CD4-positive, alpha-beta T cell treated with Interleukin-15 for 4 hours (primary cell): Measurements from ENCODE around the gene UNC45A.
"Not testable (repeated sequence)": the region's sequence is repeated elsewhere in the genome, so short reads cannot be mapped to it uniquely, and the experiment has no call there.

Source experiments
- DNase-seq: peaks from one replicate; pipeline ENCODE4 v3.0.0-alpha.2; 2020; ENCODE audit warnings: low spot score

Gene UNC45A

GRCh38 chr15:90934949-90935751 is at the start of gene UNC45A:
TSS of gene UNC45A (plus strand) at chr15:90935285. CDS start at chr15:90935325, 40 bp downstream.
- peak; percentile 95 for DNase-seq

DNA sequence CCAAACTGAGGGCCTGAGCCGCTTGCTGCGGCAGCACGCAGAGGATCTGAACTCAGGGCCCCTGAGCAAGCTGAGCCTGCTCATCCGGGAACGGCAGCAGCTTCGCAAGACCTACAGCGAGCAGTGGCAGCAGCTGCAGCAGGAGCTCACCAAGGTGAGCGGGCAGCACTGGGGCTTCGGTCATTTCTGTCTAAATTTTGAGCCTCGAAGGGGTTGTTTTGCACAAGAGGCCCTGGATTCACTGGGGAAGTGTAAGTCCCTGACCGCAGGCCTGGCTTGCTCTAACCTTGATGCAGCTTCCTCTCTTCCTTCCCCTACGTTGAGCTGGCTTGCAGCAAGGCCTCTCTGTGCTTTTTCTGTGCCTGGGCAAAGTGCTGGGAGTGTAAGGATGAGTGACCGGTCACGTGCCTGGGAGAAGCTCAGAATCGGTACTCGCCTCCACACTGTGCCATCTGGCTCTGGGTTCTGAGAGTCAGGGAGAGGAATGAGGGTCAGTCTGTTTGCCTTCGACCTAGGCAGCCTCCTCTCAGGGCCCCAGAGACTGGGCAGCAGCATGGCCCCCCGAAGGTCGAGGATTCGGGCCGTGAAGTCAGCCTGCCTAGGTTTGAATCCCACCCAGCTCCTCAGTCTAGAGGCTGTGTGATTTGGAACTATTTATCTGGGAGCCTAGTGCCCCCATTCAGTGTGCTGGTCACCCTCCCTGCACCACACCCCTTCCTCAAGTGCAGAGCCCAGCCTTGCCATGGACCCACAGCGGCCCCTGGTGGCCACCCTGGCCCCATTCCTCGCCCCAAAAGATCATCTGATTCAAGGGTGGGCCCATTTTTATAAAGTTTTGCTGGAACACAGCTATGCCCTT is 49.4 kb upstream of the UNC45A start:
- peak; percentile 76 for DNase-seq

DNA sequence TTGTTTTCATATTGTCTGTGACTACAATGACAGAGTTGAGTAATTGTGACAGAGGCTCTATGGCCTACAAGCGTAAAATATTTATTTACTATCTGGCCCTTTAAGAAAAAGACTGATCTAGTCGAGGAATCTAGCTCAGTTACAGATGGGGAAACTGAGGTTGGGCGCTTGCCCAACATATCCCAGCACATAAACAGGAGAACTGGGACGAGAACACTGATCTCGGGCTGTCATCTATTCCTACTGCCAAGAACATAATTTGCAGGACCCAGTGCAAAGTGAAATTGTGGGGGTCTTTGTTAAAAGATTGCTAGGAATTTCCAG is 48.8 kb upstream of the UNC45A start:
- no peak for DNase-seq

DNA sequence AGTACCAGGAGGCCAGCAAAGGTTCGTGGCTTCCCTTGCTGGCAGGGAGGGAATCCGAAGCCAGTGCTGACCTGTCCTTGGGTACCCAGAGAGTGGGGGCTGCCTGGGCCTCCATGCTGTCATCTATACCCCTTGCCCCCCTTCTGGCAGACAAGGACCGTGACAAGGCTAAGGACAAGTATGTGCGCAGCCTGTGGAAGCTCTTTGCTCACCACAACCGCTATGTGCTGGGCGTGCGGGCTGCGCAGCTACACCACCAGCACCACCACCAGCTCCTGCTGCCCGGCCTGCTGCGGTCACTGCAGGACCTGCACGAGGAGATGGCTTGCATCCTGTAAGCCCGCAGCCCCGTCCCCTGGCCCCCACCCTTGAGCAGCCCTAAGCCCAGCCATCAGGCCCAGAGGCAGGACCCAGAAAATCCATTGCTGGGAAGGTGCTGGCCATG is 48.0 kb upstream of the UNC45A start:
- DNase-seq = no peak

DNA sequence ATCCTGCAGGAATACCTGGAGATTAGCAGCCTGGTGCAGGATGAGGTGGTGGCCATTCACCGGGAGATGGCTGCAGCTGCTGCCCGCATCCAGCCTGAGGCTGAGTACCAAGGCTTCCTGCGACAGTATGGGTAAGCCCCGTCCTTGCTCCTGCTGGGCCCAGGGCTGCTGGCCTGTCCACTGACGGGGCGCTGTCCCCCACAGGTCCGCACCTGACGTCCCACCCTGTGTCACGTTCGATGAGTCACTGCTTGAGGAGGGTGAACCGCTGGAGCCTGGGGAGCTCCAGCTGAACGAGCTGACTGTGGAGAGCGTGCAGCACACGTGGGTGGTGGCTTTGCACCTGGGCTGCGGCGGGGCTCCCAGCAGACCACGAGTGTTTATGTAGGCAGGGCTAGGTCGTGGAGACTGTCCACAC is 45.8 kb upstream of the UNC45A start:
- no peak for DNase-seq

DNA sequence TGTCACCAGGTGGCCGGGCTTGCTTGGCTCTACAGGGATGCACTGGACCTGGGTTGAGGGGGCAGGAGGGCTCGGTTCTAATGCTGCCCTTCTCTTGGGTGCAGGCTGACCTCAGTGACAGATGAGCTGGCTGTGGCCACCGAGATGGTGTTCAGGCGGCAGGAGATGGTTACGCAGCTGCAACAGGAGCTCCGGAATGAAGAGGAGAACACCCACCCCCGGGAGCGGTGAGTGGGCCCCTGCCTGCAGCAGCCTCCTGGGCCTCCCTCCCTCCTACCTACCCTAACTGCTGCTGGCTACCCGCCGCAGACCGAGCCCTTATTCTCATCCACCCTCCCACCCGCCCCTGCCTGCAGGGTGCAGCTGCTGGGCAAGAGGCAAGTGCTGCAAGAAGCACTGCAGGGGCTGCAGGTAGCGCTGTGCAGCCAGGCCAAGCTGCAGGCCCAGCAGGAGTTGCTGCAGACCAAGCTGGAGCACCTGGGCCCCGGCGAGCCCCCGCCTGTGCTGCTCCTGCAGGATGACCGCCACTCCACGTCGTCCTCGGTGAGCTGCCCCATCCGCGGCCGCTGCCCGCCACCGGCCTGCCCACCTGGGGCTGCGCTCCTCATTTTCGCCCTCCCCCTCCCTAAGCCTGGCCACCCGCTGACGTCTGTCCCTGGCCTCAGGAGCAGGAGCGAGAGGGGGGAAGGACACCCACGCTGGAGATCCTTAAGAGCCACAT is 45.2 kb upstream of the UNC45A start:
- DNase-seq = no peak

GRCh38 chr15:90890839-90891238 is 44.2 kb upstream of the UNC45A start:
- no peak for DNase-seq

GRCh38 chr15:90891346-90891949 is 43.6 kb upstream of the UNC45A start:
- DNase-seq = no peak

DNA sequence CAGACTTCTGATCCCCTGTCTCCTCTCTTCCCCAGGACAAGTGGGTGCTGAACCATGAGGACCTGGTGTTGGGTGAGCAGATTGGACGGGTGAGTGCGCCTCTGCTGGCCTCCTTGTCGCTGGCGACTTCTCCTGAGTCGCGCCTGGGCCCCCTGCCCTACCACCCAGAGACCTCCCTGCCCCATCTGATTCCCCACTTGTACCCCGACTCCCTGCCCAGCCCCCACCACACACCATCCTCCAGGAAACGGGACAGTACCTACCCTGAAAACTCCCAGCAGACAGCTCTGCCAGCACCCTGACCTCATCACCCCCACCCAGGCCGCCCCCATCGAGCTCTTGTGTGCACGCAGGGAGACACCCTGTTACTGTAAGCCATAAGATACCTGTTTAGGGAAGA is 43.1 kb upstream of the UNC45A start:
- no peak for DNase-seq

DNA sequence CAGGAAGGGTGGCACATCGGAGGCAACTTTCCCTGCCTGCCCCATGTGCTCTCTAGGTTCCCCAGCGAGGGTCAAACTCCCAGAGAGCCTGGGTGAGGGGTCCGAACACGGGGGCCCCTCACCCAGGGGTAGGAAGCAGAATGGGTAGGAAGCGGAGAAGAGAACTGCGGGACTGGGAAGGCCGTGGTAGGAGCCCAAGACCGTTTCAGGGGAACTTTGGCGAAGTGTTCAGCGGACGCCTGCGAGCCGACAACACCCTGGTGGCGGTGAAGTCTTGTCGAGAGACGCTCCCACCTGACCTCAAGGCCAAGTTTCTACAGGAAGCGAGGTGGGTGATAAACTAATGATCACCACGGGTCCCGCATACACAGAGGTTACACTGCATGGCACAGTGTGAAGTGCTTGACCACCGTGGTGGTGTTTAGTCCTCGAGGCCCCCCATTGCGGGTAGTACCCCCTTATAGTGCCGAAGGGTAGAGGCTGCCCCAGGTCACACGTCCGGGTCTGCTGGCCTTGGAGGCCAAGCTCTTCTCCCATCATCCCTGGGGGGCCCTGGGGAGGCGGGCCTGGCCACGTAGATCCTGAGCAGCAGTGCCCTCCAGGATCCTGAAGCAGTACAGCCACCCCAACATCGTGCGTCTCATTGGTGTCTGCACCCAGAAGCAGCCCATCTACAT is 42.4 kb upstream of the UNC45A start:
- no peak for DNase-seq

DNA sequence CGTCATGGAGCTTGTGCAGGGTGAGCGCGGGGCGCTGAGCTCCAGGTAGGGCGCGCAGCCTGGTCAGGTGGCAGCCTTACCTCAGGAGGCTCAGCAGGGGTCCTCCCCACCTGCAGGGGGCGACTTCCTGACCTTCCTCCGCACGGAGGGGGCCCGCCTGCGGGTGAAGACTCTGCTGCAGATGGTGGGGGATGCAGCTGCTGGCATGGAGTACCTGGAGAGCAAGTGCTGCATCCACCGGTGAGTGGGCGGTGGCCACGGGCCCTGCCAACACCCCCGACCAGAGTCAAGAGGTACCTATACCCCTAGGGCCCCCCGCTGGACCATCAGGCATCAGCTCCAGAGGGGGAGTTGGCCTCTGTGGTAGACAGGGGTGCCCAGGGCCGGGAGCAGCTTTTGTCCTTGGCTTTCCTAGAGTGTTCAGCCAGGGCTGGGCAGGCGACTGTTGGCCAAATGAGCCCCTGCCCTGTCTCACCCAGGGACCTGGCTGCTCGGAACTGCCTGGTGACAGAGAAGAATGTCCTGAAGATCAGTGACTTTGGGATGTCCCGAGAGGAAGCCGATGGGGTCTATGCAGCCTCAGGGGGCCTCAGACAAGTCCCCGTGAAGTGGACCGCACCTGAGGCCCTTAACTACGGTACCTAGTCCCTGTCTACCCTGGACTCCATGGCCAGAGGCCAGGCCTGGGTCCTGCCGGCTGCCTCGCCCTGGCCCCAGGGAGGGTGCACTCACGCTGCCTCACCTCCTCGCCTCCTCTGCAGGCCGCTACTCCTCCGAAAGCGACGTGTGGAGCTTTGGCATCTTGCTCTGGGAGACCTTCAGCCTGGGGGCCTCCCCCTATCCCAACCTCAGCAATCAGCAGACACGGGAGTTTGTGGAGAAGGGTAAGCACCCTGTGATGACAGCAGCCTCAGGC is 41.7 kb upstream of the UNC45A start:
- DNase-seq = no peak

DNA sequence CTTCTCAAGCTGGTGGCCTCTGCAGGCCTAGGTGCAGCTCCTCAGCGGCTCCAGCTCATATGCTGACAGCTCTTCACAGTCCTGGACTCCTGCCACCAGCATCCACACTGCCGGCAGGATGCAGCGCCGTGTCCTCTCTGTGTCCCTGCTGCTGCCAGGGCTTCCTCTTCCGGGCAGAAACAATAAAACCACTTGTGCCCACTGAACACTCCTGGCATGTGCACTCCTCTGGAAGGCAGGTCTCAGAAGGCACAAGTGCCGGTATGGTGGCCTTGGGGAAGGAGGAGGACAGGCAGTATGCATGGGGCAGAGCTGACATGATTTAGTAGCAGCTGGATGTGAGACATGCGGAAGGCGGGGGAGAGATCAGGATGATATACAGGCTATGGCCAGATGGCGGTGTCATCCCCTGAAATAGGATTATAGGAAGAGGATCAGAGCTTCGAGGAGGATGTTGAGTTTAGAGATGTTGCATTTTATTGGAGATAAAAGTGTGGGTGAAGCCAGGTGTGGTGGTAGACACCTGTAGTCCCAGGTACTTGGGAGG is 39.4 kb upstream of the UNC45A start:
- no peak for DNase-seq

DNA sequence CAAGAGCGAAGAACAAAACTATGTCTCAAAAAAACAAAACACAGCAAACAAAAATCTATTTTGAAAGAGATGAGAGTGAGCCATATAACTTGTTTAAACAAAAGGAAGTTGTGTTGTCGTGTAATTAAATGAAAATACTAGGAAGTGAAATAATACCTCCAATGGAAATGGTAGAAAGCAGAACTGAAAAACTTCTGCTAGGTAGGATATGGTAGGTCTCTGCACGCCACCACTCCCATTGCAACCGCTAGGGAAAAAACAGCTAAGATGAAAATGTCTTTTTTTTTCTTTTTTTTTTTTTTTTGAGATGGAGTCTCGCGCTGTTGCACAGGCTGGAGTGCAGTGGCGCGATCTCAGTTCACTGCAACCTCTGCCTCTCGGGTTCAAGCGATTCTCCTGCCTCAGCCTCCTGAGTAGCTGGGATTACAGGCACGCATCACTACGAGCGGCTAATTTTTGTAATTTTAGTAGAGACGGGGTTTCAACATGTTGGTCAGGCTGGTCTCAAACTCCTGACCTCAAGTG is 37.9 kb upstream of the UNC45A start:
- not testable (repeated sequence) for DNase-seq

DNA sequence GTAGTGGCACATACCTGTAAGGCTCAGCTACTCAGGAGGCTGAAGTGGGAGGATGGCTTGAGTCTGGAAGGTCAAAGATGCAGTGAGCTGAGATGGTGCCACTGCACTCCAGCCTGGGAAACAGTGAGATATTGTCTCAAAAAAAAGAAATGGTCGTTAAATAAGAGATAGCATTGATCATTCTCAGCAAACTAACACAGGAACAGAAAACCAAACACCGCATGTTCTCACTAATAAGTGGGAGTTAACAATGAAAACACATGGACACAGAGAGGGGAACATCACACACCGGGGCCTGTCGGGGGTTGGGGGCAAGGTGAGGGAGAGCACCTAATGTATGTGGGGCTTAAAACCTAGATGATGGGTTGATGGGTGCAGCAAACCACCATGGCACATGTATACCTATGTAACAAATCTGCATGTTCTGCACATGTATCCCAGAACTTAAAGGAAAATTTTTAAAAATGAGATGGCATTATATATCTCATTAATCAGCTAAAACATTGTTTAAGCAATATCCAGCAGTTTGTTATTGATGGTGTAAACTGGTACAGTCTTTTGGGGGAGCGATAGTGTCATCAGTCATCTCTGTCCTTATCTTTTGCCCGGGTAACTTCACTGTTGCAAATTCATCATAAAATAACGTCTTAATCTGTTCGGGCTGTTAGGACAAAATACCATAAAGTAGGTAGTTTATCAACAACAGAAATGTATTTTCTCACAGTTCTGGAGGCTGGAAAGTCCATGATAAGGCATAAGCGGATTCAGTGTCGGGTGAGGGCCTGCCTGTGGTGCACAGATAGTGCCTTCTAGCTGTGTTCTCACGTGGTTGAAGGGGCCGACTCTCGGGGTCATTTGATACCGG is 33.7 kb upstream of the UNC45A start:
- no peak for DNase-seq

- peak; percentile 70 for DNase-seq
These were observed 32.8 kb upstream of the UNC45A start for GRCh38 chr15:90902040-90902839.

DNA sequence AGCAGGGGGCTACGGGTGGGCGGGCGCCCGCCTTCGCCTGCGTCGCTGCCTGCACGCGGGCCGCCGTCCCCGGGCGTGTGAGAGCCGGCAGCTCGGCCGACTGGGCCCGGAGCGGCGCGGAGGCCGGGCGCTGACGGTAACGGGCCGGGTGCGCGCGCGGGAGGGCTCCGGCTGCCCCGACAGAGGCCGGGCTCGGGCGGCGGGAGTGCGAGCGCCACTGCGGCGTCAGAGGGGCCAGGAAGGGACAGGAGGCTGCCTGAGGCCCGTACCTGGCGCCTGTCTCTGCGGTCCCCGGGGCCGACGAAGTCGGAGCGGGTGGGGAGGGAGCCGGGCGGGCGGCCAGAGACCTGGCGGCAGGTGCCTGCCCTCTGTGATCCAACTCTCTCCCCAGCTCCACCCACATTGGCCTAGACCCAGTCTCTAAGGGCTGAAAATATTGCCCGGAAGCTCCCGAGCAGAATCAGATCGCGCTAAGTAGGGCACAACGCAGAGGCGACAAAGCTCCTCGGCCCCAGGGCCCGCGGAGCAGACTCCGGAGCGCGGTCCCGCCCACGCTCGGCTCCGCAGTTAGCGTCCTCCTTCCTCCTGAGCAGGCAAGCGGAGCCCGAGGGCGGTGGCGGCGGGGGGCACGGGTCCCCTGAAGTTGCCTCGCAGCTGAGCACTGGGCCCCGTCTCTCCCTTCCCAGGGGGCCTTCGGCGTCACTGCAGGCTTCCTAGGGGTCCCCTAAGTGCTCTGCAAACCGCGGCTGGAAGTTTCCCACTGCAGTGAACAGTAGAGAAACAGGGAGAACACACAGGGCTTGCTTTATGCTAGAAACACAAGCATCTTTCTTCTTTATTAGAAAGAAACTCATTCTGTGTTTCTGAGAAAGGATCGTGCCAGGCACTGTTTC is 32.0 kb upstream of the UNC45A start, which contains the start of gene MAN2A2:
MAN2A2 (plus strand) TSS at position 463 of the 893 bp plus-strand sequence. CDS start 906 bp downstream, outside the sequence.
- DNase-seq = peak; percentile 58
